HG03439 (cell line): ENCODE data around the gene C5orf24.
A peak's percentile ranks its signal among the peaks of the same experiment; 100 is the strongest.
"Not testable (repeated sequence)": the region's sequence is repeated elsewhere in the genome, so short reads cannot be mapped to it uniquely, and the experiment has no call there.

ENCODE experiments used
- ATAC-seq: cut with Tn5 transposase; IDR thresholded peaks from one replicate; pipeline ENCODE4 v1.9.1; 2021; ENCODE audit warnings: mild to moderate bottlenecking, moderate library complexity; ENCODE audit not compliant: unreplicated experiment

The C5orf24 gene

GRCh38 chr5:134845852-134846640, at the start of gene C5orf24:
Gene C5orf24, plus strand, starts transcription at chr5:134845968. Its CDS starts 8,933 bp downstream, at chr5:134854901.
- peak; percentile 91 for ATAC-seq

GRCh38 chr5:134798468-134798867, 47.3 kb upstream of the C5orf24 start:
- no peak for ATAC-seq

- ATAC-seq, result no peak
These were observed 41.9 kb upstream of the C5orf24 start for GRCh38 chr5:134803821-134804220.

GRCh38 chr5:134813407-134813806, 32.4 kb upstream of the C5orf24 start:
- ATAC-seq, result no peak

GRCh38 chr5:134813827-134814226, 31.9 kb upstream of the C5orf24 start:
- ATAC-seq, result no peak

- no peak for ATAC-seq
These were observed 28.8 kb upstream of the C5orf24 start for GRCh38 chr5:134817006-134817405.

- ATAC-seq, result no peak
These were observed 27.0 kb upstream of the C5orf24 start for GRCh38 chr5:134818776-134819175.

GRCh38 chr5:134819407-134819963, 26.3 kb upstream of the C5orf24 start:
- ATAC-seq, result no peak

- no peak for ATAC-seq
These were observed 23.9 kb upstream of the C5orf24 start for GRCh38 chr5:134821841-134822240.

- ATAC-seq, result no peak
These were observed 21.1 kb upstream of the C5orf24 start for GRCh38 chr5:134824681-134825080.

GRCh38 chr5:134825212-134825611, 20.6 kb upstream of the C5orf24 start:
- ATAC-seq, result no peak

- no peak for ATAC-seq
These were observed 12.3 kb upstream of the C5orf24 start for GRCh38 chr5:134833340-134834032.

GRCh38 chr5:134835623-134836022, 10.1 kb upstream of the C5orf24 start:
- no peak for ATAC-seq

- no peak for ATAC-seq
These were observed 8.1 kb upstream of the C5orf24 start for GRCh38 chr5:134837530-134838181.

GRCh38 chr5:134838361-134838760, 7.4 kb upstream of the C5orf24 start:
- not testable (repeated sequence) for ATAC-seq

- no peak for ATAC-seq
These were observed 5.0 kb upstream of the C5orf24 start for GRCh38 chr5:134840811-134841210.

- no peak for ATAC-seq
These were observed 1.5 kb upstream of the C5orf24 start for GRCh38 chr5:134844252-134844651.

- no peak for ATAC-seq
These were observed 375 bp upstream of the C5orf24 start for GRCh38 chr5:134845335-134845851.

GRCh38 chr5:134846641-134846960, 833 bp downstream of the C5orf24 start:
- peak; percentile 11 for ATAC-seq

GRCh38 chr5:134849434-134849933, 3.7 kb downstream of the C5orf24 start:
- not testable (repeated sequence) for ATAC-seq

GRCh38 chr5:134851307-134851923, 5.6 kb downstream of the C5orf24 start:
- no peak for ATAC-seq
